ENCODE data around the gene MCM7. TPM values are rescaled to one million over a fixed set of nuclear protein-coding genes. Genes with fewer than 3 reads are reported as not detected.
A peak's percentile ranks its signal among the peaks of the same experiment; 100 is the strongest.

The MCM7 gene
- total and polyA plus RNA-seq, 2 of the 13 experiments (the other 11 are each of a cell fraction or from before 2014, with no cell fraction given): 84.5 to 214 TPM

DNA sequence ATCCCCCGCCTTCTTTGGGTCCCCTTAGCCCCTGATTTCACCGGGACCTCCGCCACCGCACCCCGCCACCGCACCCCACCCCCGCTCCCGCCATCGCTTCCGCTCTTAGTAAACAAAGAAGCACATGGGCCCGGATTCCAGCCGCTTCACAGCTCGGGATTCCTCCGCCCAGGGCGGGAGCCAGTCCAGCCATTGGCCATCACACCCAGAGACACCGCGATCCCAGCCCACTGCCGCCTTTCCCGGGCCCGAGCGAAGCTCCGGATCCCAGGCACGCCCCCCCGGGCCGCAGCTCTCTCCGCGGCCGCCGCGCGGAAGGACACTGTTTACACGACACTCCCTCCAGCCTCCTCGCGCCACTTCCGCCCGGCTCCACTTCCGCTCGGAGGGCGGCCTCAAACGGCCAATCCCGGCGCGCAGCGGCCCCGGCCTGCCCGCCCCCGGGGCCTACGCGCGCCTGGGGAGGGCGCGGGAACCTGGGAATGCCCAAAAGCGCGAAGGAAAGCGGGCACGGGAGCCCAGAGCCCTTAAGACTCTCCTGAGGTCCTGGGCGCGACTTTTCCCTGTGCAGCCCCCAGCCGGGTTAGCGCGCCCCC lies 679 bp downstream of the MCM7 start (continued):
- TF ChIP-seq ZNF441 (CRISPR knock-in tag; IDR thresholded peaks at IDR 0.05; ENCODE audit: borderline replicate concordance) (peak; percentile 79; the same call in 1 of the 2 replicates), ZNF792 (CRISPR knock-in tag; IDR thresholded peaks at IDR 0.05) (no peak; the same call in 1 of the 2 replicates), ZFX (CRISPR knock-in tag; IDR thresholded peaks at IDR 0.05; ENCODE audit: low read depth) (peak; percentile 75), ZNF713 (CRISPR knock-in tag; IDR thresholded peaks at IDR 0.05) (no peak), FOXA1 (IDR thresholded peaks at IDR 0.05) (peak; percentile 71), FOXA1 (CRISPR knock-in tag; IDR thresholded peaks at IDR 0.05) (peak; percentile 99), ZNF317 (CRISPR knock-in tag; IDR thresholded peaks at IDR 0.05) (0 out of 2 replicates have a peak, but pooled peaks have one; percentile 1), FOXP1 (IDR thresholded peaks at IDR 0.05) (peak; percentile 81), FOXP1 (CRISPR knock-in tag; IDR thresholded peaks at IDR 0.05) (peak; percentile 73; the same call in 1 of the 2 replicates), CCAR2 (optimal IDR thresholded peaks at IDR 0.05; ENCODE audit: low read depth, low read length) (no peak), YY1 (IDR thresholded peaks at IDR 0.05; ENCODE audit: insufficient read depth, insufficient replicate concordance, low read depth, low read length) (peak; percentile 78), ZNF703 (CRISPR knock-in tag; IDR thresholded peaks at IDR 0.05; ENCODE audit: borderline replicate concordance) (0 out of 2 replicates have a peak, but pooled peaks have one; percentile 39), RAD51 (IDR thresholded peaks at IDR 0.05; ENCODE audit: borderline replicate concordance) (no peak), FOXM1 (CRISPR knock-in tag; IDR thresholded peaks at IDR 0.05) (no peak), SPEN (CRISPR knock-in tag; IDR thresholded peaks at IDR 0.05; ENCODE audit: low read depth) (peak; percentile 97), ZNF3 (CRISPR knock-in tag; IDR thresholded peaks at IDR 0.05) (no peak), POGZ (CRISPR knock-in tag; IDR thresholded peaks at IDR 0.05) (peak; percentile 83), RFXANK (CRISPR knock-in tag; IDR thresholded peaks at IDR 0.05) (no peak), KMT2B (CRISPR knock-in tag; IDR thresholded peaks at IDR 0.05) (peak; percentile 77), ZBTB8A (CRISPR knock-in tag; IDR thresholded peaks at IDR 0.05; ENCODE audit: borderline replicate concordance, low read depth) (peak; percentile 67; the same call in 1 of the 2 replicates), ZNF672 (CRISPR knock-in tag; IDR thresholded peaks at IDR 0.05) (no peak), ZUFSP (CRISPR knock-in tag; IDR thresholded peaks at IDR 0.05; ENCODE audit: borderline replicate concordance) (no peak), SALL2 (CRISPR knock-in tag; IDR thresholded peaks at IDR 0.05) (peak; percentile 85; the same call in 1 of the 2 replicates), PAXIP1 (CRISPR knock-in tag; conservative IDR thresholded peaks at IDR 0.05) (peak; percentile 64), ERF (CRISPR knock-in tag; IDR thresholded peaks at IDR 0.05) (peak; percentile 78; the same call in 1 of the 2 replicates)
- TF ChIP-seq, protein P1, sequence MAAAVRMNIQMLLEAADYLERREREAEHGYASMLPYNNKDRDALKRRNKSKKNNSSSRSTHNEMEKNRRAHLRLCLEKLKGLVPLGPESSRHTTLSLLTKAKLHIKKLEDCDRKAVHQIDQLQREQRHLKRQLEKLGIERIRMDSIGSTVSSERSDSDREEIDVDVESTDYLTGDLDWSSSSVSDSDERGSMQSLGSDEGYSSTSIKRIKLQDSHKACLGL (CRISPR knock-in tag; IDR thresholded peaks at IDR 0.05): peak; percentile 83; the same call in 1 of the 2 replicates
- TF ChIP-seq, protein P2, sequence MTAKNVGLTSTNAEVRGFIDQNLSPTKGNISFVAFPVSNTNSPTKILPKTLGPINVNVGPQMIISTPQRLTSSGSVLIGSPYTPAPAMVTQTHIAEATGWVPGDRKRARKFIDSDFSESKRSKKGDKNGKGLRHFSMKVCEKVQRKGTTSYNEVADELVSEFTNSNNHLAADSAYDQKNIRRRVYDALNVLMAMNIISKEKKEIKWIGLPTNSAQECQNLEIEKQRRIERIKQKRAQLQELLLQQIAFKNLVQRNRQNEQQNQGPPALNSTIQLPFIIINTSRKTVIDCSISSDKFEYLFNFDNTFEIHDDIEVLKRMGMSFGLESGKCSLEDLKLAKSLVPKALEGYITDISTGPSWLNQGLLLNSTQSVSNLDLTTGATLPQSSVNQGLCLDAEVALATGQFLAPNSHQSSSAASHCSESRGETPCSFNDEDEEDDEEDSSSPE (CRISPR knock-in tag; IDR thresholded peaks at IDR 0.05): peak; percentile 89

All from HepG2 (cell line).